Progenitor cell of endocrine pancreas (in vitro differentiated cells): ENCODE results near the gene KAZN. TPM values are rescaled to one million over a fixed set of nuclear protein-coding genes. Genes with fewer than 3 reads are reported as not detected.

ENCODE experiments used
- DNase-seq: peaks from one replicate; pipeline ENCODE4 v3.0.0; 2021; ENCODE audit warnings: low spot score; ENCODE audit not compliant: unreplicated experiment
- H3K27ac Mint-ChIP-seq: 2 replicates; pipeline ENCODE4 v1.8.0; 2021; ENCODE audit warnings: mild to moderate bottlenecking, moderate library complexity, mixed read lengths
- H3K27me3 Mint-ChIP-seq: 2 replicates; pipeline ENCODE4 v1.8.0; 2021; ENCODE audit warnings: mixed read lengths
- H3K36me3 Mint-ChIP-seq: 2 replicates; pipeline ENCODE4 v1.8.0; 2022; ENCODE audit warnings: mixed read lengths; ENCODE audit not compliant: insufficient read depth
- H3K4me1 Mint-ChIP-seq: 2 replicates; pipeline ENCODE4 v1.8.0; 2021; ENCODE audit warnings: low read depth, mixed read lengths
- H3K4me3 Mint-ChIP-seq: 2 replicates; pipeline ENCODE4 v1.8.0; 2021; ENCODE audit warnings: low read depth, mild to moderate bottlenecking, moderate library complexity, mixed read lengths
- H3K9me3 Mint-ChIP-seq: 2 replicates; pipeline ENCODE4 v1.8.0; 2021; ENCODE audit warnings: low read depth, mixed read lengths
- CTCF ChIP-seq: fragments of 200-600 bp; sonication (generic); IDR thresholded peaks from one replicate; pipeline ENCODE4 v1.5.0; 2021; ENCODE audit warnings: antibody characterized with exemption, mild to moderate bottlenecking; ENCODE audit not compliant: unreplicated experiment
- total RNA-seq: library from RNA; stranded (reverse); gene quantifications from 2 replicates; pipeline ENCODE4 v1.2.1, GENCODE V29; 2021

Gene KAZN
- total RNA-seq, 1 donor from 2014 or later, result 12.9 TPM

GRCh38 chr1:14850563-14850962 lies 252.1 kb downstream of the KAZN start:
- H3K27ac Mint-ChIP-seq, result no peak overlapping the region
- H3K4me3 Mint-ChIP-seq, result no peak overlapping the region
- DNase-seq, result no peak
- H3K27me3 Mint-ChIP-seq, result no peaks in the 10 kb centered on the region
- H3K36me3 Mint-ChIP-seq, result no peaks in the 10 kb centered on the region
- peak; percentile 42 for TF ChIP-seq CTCF
- no peaks in the 10 kb centered on the region for H3K4me1 Mint-ChIP-seq
- H3K9me3 Mint-ChIP-seq, result no peaks in the 10 kb centered on the region

- Mint-ChIP-seq H3K4me3 (no peak overlapping the region), H3K4me1 (no peaks in the 10 kb centered on the region), H3K27me3 (no peaks in the 10 kb centered on the region), H3K9me3 (no peaks in the 10 kb centered on the region), H3K36me3 (no peaks in the 10 kb centered on the region), H3K27ac (no peak overlapping the region)
- no peak for TF ChIP-seq CTCF
- DNase-seq, result no peak
Observed at GRCh38 chr1:14851760-14852159, 253.3 kb downstream of the KAZN start.

- H3K27ac Mint-ChIP-seq, result no peak overlapping the region
- H3K27me3 Mint-ChIP-seq, result no peaks in the 10 kb centered on the region
- H3K4me1 Mint-ChIP-seq, result no peaks in the 10 kb centered on the region
- no peak for TF ChIP-seq CTCF
- DNase-seq, result no peak
- no peak overlapping the region for H3K4me3 Mint-ChIP-seq
- H3K9me3 Mint-ChIP-seq, result no peaks in the 10 kb centered on the region
- H3K36me3 Mint-ChIP-seq, result no peaks in the 10 kb centered on the region
Observed at GRCh38 chr1:14852291-14852690, 253.8 kb downstream of the KAZN start.

- no peak overlapping the region for H3K4me3 Mint-ChIP-seq
- no peaks in the 10 kb centered on the region for H3K27me3 Mint-ChIP-seq
- no peak for TF ChIP-seq CTCF
Observed at GRCh38 chr1:14853518-14853917, 255.0 kb downstream of the KAZN start.

GRCh38 chr1:14855268-14855667 lies 256.8 kb downstream of the KAZN start:
- H3K27me3 Mint-ChIP-seq, result no peaks in the 10 kb centered on the region
- H3K4me1 Mint-ChIP-seq, result no peaks in the 10 kb centered on the region
- no peak for TF ChIP-seq CTCF
- DNase-seq, result no peak
- no peaks in the 10 kb centered on the region for H3K36me3 Mint-ChIP-seq
- H3K9me3 Mint-ChIP-seq, result no peaks in the 10 kb centered on the region
- H3K4me3 Mint-ChIP-seq, result no peak overlapping the region
- H3K27ac Mint-ChIP-seq, result no peak overlapping the region

More at GRCh38 chr1:14853518-14853917, 255.0 kb downstream of the KAZN start:
- no peaks in the 10 kb centered on the region for H3K4me1 Mint-ChIP-seq
- no peak overlapping the region for H3K27ac Mint-ChIP-seq
- no peak for DNase-seq
- no peaks in the 10 kb centered on the region for H3K36me3 Mint-ChIP-seq
- H3K9me3 Mint-ChIP-seq, result no peaks in the 10 kb centered on the region
